T-cell (primary cell): ENCODE results near the gene FBXO41. TPM values are rescaled to one million over a fixed set of nuclear protein-coding genes. Genes with fewer than 3 reads are reported as not detected.

ENCODE experiments used
- ATAC-seq, 4 experiments: fragments of 200-7000 bp in 3 of 4; fragments of 150-1000 bp in 1 of 4; cut with Tn5 transposase; replicated peaks in 1 of 4; 1 replicate in 3 of 4; 2 replicates in 1 of 4; pipeline ENCODE4 v1.10.0; 2021; ENCODE audit warnings: moderate library complexity in 3 of 4, mild to moderate bottlenecking in 2 of 4, moderate number of reproducible peaks in 1 of 4
- CTCF ChIA-PET, 2 donors: fragments of 300-600 bp; sonication (Branson Sonifier 250); formaldehyde crosslinking; loops; one replicate each; lab custom pipeline; 2022; ENCODE audit warnings: antibody characterized with exemption in 2 of 2; lab: Charles Lee
- POLR2A ChIA-PET, 2 donors: fragments of 300-600 bp; sonication (Branson Sonifier 250); formaldehyde crosslinking; loops; one replicate each; lab custom pipeline; 2022; ENCODE audit warnings: antibody characterized with exemption in 2 of 2; lab: Charles Lee
- DNase-seq, 35 experiments: peaks; one replicate each; pipeline versions ENCODE4 v3.0.0 to v3.0.0-alpha.2; 2013 to 2023
- H3K27ac ChIP-seq: one replicate; pipeline ENCODE4 v1.5.1; 2013; ENCODE audit warnings: low read length
- H3K27me3 ChIP-seq, 2 experiments: replicated peaks in 1 of 2; 1 replicate in 1 of 2; 2 replicates in 1 of 2; pipeline versions ENCODE4 v1.6.1 to v1.7.0; 2013; ENCODE audit warnings: low read length in 1 of 2, mixed read lengths in 1 of 2; ENCODE audit not compliant: control insufficient read depth in 2 of 2, insufficient read depth in 2 of 2; ENCODE audit errors: extremely low read depth in 1 of 2
- H3K36me3 ChIP-seq, 2 donors: 1 replicate in 1 of 2; 2 replicates in 1 of 2; pipeline versions ENCODE4 v1.6.1 to v1.7.0; 2013; ENCODE audit warnings: low read length in 1 of 2; ENCODE audit not compliant: control insufficient read depth in 2 of 2, insufficient read depth in 1 of 2; ENCODE audit errors: extremely low read depth in 1 of 2
- H3K4me1 ChIP-seq, 2 experiments: 1 replicate in 1 of 2; 2 replicates in 1 of 2; pipeline versions ENCODE4 v1.6.1 to v1.7.0; 2013; ENCODE audit warnings: low read length in 2 of 2, mixed read lengths in 1 of 2; ENCODE audit not compliant: insufficient read depth in 2 of 2, control insufficient read depth in 1 of 2; ENCODE audit errors: extremely low read depth in 1 of 2
- H3K4me3 ChIP-seq, 2 donors: 1 replicate in 1 of 2; 2 replicates in 1 of 2; pipeline versions ENCODE4 v1.5.1 to v1.7.0; 2013; ENCODE audit warnings: mild to moderate bottlenecking in 2 of 2, low read length in 1 of 2, moderate library complexity in 1 of 2; ENCODE audit not compliant: control insufficient read depth in 1 of 2; ENCODE audit errors: extremely low read depth in 1 of 2
- H3K9me3 ChIP-seq: 2 replicates; pipeline ENCODE4 v1.7.0; 2013
- H3K27ac Mint-ChIP-seq, 2 donors: one replicate each; pipeline ENCODE4 v1.8.0; 2020 to 2021; ENCODE audit warnings: mild to moderate bottlenecking in 2 of 2, mixed read lengths in 2 of 2
- H3K27me3 Mint-ChIP-seq, 2 donors: one replicate each; pipeline ENCODE4 v1.8.0; 2021 to 2022; ENCODE audit warnings: mixed read lengths in 2 of 2
- H3K36me3 Mint-ChIP-seq: one replicate; pipeline ENCODE4 v1.8.0; 2021; ENCODE audit warnings: mixed read lengths
- H3K4me1 Mint-ChIP-seq, 3 donors: one replicate each; pipeline ENCODE4 v1.8.0; 2020 to 2022; ENCODE audit warnings: mixed read lengths in 3 of 3, mild to moderate bottlenecking in 1 of 3
- H3K4me3 Mint-ChIP-seq, 3 donors: one replicate each; pipeline ENCODE4 v1.8.0; 2020 to 2022; ENCODE audit warnings: mild to moderate bottlenecking in 3 of 3, mixed read lengths in 3 of 3, moderate library complexity in 3 of 3
- H3K9me3 Mint-ChIP-seq, 3 donors: one replicate each; pipeline ENCODE4 v1.8.0; 2020 to 2022; ENCODE audit warnings: mixed read lengths in 3 of 3
- WGBS: methylation state at CpG from one replicate; pipeline ENCODE4 v1.1.5; 2013; ENCODE audit warnings: missing lambda C conversion rate; ENCODE audit not compliant: insufficient coverage; 5-methylcytosine and 5-hydroxymethylcytosine counted together
- total RNA-seq, 35 experiments: library from RNA in 6 of 35; stranded (reverse) in 6 of 35; fragments of 120-200 nt in 1 of 35; gene quantifications; one replicate each; pipeline versions ENCODE4 v1.2.1 to v1.2.4 and lab custom pipeline; 2013 to 2026

The FBXO41 gene
- total RNA-seq, 5 donors from 2014 or later (not counting 1 experiment from before 2014, with no cell fraction given): 17.6 to 23.7 (median 19.6) TPM

DNA sequence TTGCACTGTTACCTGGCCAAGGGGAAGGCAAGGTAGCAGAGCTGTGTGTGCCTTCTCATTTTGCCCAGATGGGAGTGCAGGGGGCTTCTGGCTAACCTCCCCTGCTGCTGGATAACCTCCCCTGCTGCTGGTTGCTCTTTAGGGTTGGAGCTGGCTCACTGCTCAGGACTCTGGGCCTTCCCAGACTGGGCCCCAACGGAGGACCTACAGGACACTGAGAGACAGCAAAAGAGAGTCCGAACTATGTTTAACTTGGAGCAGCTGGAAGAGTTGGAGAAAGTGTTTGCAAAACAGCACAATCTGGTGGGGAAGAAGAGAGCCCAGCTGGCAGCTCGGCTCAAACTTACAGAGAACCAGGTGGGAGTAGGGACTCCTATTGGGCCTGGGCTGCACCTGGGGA, 76.0 kb downstream of the FBXO41 start:
- no peak overlapping the region for H3K27ac Mint-ChIP-seq
- H3K36me3 ChIP-seq: no peaks in the 10 kb centered on the region
- H3K4me1 ChIP-seq: peaks cover 2 to 15% of the 10 kb centered on the region in 2 experiments
- H3K9me3 Mint-ChIP-seq: no peaks in the 10 kb centered on the region
- ATAC-seq (no peak), DNase-seq (no peak)
- peaks cover 29 to 41% of the 10 kb centered on the region in 2 donors for H3K27me3 Mint-ChIP-seq
- ChIA-PET POLR2A (no interaction called here), CTCF (interaction anchor here (0.7 kb wide), 2 partner anchors 89 to 99 kb away, joined by 3 to 4 read pairs; no protein-coding TSS in a partner anchor)
- no peaks in the 10 kb centered on the region for H3K9me3 ChIP-seq
- H3K4me1 Mint-ChIP-seq: peaks cover 11 to 14% (median 13%) of the 10 kb centered on the region in 3 donors
- peaks cover 5 to 40% of the 10 kb centered on the region in 2 experiments for H3K27me3 ChIP-seq
- H3K36me3 Mint-ChIP-seq: no peaks in the 10 kb centered on the region
- 94% methylated on average over 2 of the region's 3 CpGs for WGBS
- no peak overlapping the region for H3K4me3 Mint-ChIP-seq
- H3K27ac ChIP-seq: no peak overlapping the region
- H3K4me3 ChIP-seq: no peak overlapping the region

DNA sequence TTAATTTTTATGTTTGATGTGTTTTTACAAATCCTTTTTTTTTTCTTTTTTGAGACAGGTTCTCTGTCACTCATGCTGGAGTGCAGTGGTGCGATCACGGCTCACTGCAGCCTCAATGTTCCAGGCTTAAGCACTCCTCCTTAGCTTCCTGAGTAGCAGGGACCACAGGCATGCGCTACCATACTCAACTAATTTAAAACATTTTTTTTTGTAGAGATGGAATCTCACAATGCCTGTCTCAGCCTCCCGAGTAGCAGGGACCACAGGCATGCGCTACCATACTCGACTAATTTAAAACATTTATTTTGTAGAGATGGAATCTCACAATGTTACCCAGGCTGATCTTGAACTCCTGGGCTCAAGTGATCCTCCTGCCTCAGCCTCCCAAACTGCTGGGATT, 78.7 kb downstream of the FBXO41 start:
- WGBS: 65% methylated on average over 3 of the region's 6 CpGs
- ATAC-seq (no peak), DNase-seq (no peak)
- Histone ChIP-seq H3K36me3 (no peaks in the 10 kb centered on the region), H3K27me3 (peaks cover 9 to 60% of the 10 kb centered on the region in 2 experiments), H3K4me3 (no peak overlapping the region), H3K9me3 (no peaks in the 10 kb centered on the region), H3K27ac (no peak overlapping the region), H3K4me1 (peaks cover 0 to 15% of the 10 kb centered on the region in 2 experiments)
- Mint-ChIP-seq H3K27me3 (peaks cover 38 to 51% of the 10 kb centered on the region in 2 donors), H3K27ac (no peak overlapping the region), H3K4me3 (no peak overlapping the region), H3K9me3 (no peaks in the 10 kb centered on the region), H3K36me3 (no peaks in the 10 kb centered on the region), H3K4me1 (peaks cover 6 to 11% (median 9%) of the 10 kb centered on the region in 3 donors)
- CTCF ChIA-PET: no interaction called here
- POLR2A ChIA-PET: no interaction called here

Other genes with a start within 250 kb of the FBXO41 start
- gene SFXN5, start 212.8 kb downstream of the FBXO41 start, total RNA-seq: 10 to 100 TPM in 2 of 5 donors, 1 to 10 TPM in 3; 6.3 to 14.2 (median 9.7) TPM
- 10 to 100 TPM in 4 of 5 donors, 1 to 10 TPM in 1; 7.9 to 15.2 (median 11.0) TPM for gene RAB11FIP5, start 171.5 kb downstream of the FBXO41 start, total RNA-seq
- not detected for gene NOTO, start 81.9 kb downstream of the FBXO41 start, total RNA-seq
- 10 to 100 TPM; 38.2 to 56.9 (median 44.5) TPM for gene SMYD5, start 70.2 kb downstream of the FBXO41 start, total RNA-seq
- gene PRADC1, start 51.2 kb downstream of the FBXO41 start, total RNA-seq: 1 to 10 TPM; 6.1 to 9.9 (median 6.4) TPM
- gene CCT7, start 50.2 kb downstream of the FBXO41 start, total RNA-seq: 100 to 1,000 TPM; 120 to 210 (median 193) TPM
- under 1 TPM in 4 of 5 donors, not detected in 1; 0.09 to 0.35 (median 0.19) TPM for gene EGR4, start 9.1 kb upstream of the FBXO41 start, total RNA-seq
- gene ALMS1, start 101.4 kb upstream of the FBXO41 start, total RNA-seq: 10 to 100 TPM; 25.1 to 31.1 (median 27.3) TPM